ENCODE results near the gene TRABD2B. TPM values are rescaled to one million over a fixed set of nuclear protein-coding genes. Genes with fewer than 3 reads are reported as not detected.

Gene TRABD2B
- total RNA-seq, 5 donors from 2014 or later (not counting 1 experiment from before 2014, with no cell fraction given), result not detected

- Mint-ChIP-seq H3K9me3 (no peaks in the 10 kb centered on the region), H3K4me3 (no peak overlapping the region), H3K4me1 (no peaks in the 10 kb centered on the region), H3K27ac (no peak overlapping the region), H3K27me3 (peaks cover 10 to 19% of the 10 kb centered on the region in 2 donors), H3K36me3 (no peaks in the 10 kb centered on the region)
- ChIA-PET POLR2A (no interaction called here), CTCF (no interaction called here)
- no peaks in the 10 kb centered on the region for H3K4me1 ChIP-seq (ENCODE audit: control insufficient read depth in 1 of 2, extremely low read depth in 1 of 2, insufficient read depth in 2 of 2, low read length in 2 of 2)
- no peaks in the 10 kb centered on the region for H3K36me3 ChIP-seq (ENCODE audit: control insufficient read depth in 2 of 2, extremely low read depth in 1 of 2, insufficient read depth in 1 of 2, low read length in 1 of 2)
- no peak overlapping the region for H3K27ac ChIP-seq (ENCODE audit: low read length)
- 39% methylated on average over 4 of the region's 5 CpGs for WGBS (ENCODE audit: insufficient coverage)
- no peaks in the 10 kb centered on the region for H3K9me3 ChIP-seq
- H3K4me3 ChIP-seq (ENCODE audit: control insufficient read depth in 1 of 2, extremely low read depth in 1 of 2, low read length in 1 of 2), result no peak overlapping the region
- ATAC-seq (replicated peaks in 1 of 4), result no peak
- DNase-seq, result no peak
- peaks cover 0 to 8% of the 10 kb centered on the region in 2 experiments for H3K27me3 ChIP-seq (replicated peaks in 1 of 2; ENCODE audit: control insufficient read depth in 2 of 2, extremely low read depth in 1 of 2, insufficient read depth in 2 of 2, low read length in 1 of 2)
These were observed 65.8 kb downstream of the TRABD2B start for GRCh38 chr1:47931395-47931794.

GRCh38 chr1:47930210-47930840, 66.9 kb downstream of the TRABD2B start:
- peaks cover 11 to 26% of the 10 kb centered on the region in 2 donors for H3K27me3 Mint-ChIP-seq
- H3K4me3 Mint-ChIP-seq, result no peak overlapping the region
- H3K9me3 Mint-ChIP-seq, result no peaks in the 10 kb centered on the region
- Histone ChIP-seq H3K4me1 (ENCODE audit: control insufficient read depth in 1 of 2, extremely low read depth in 1 of 2, insufficient read depth in 2 of 2, low read length in 2 of 2) (no peaks in the 10 kb centered on the region), H3K27ac (ENCODE audit: low read length) (no peak overlapping the region), H3K4me3 (ENCODE audit: control insufficient read depth in 1 of 2, extremely low read depth in 1 of 2, low read length in 1 of 2) (no peak overlapping the region), H3K27me3 (replicated peaks in 1 of 2; ENCODE audit: control insufficient read depth in 2 of 2, extremely low read depth in 1 of 2, insufficient read depth in 2 of 2, low read length in 1 of 2) (peaks cover 0 to 8% of the 10 kb centered on the region in 2 experiments), H3K9me3 (no peaks in the 10 kb centered on the region), H3K36me3 (ENCODE audit: control insufficient read depth in 2 of 2, extremely low read depth in 1 of 2, insufficient read depth in 1 of 2, low read length in 1 of 2) (no peaks in the 10 kb centered on the region)
- no peaks in the 10 kb centered on the region for H3K4me1 Mint-ChIP-seq
- ChIA-PET CTCF (no interaction called here), POLR2A (no interaction called here)
- ATAC-seq (replicated peaks in 1 of 4) (no peak), DNase-seq (no peak)
- H3K27ac Mint-ChIP-seq, result no peak overlapping the region
- WGBS (ENCODE audit: insufficient coverage), result 85% methylated on average over 2 of the region's 7 CpGs
- H3K36me3 Mint-ChIP-seq, result no peaks in the 10 kb centered on the region

GRCh38 chr1:47927165-47927564, 70.0 kb downstream of the TRABD2B start:
- H3K27ac ChIP-seq (ENCODE audit: low read length), result no peak overlapping the region
- POLR2A ChIA-PET, result no interaction called here
- DNase-seq (no peak), ATAC-seq (replicated peaks in 1 of 4) (no peak)
- H3K27me3 Mint-ChIP-seq, result peaks cover 25 to 27% of the 10 kb centered on the region in 2 donors
- H3K9me3 Mint-ChIP-seq, result no peaks in the 10 kb centered on the region
- no peak overlapping the region for H3K4me3 ChIP-seq (ENCODE audit: control insufficient read depth in 1 of 2, extremely low read depth in 1 of 2, low read length in 1 of 2)
- no peak overlapping the region for H3K4me3 Mint-ChIP-seq
- no peaks in the 10 kb centered on the region for H3K9me3 ChIP-seq
- no peaks in the 10 kb centered on the region for H3K4me1 ChIP-seq (ENCODE audit: control insufficient read depth in 1 of 2, extremely low read depth in 1 of 2, insufficient read depth in 2 of 2, low read length in 2 of 2)
- H3K36me3 Mint-ChIP-seq, result no peaks in the 10 kb centered on the region
- H3K27ac Mint-ChIP-seq, result no peak overlapping the region
- no peaks in the 10 kb centered on the region for H3K4me1 Mint-ChIP-seq
- H3K27me3 ChIP-seq (replicated peaks in 1 of 2; ENCODE audit: control insufficient read depth in 2 of 2, extremely low read depth in 1 of 2, insufficient read depth in 2 of 2, low read length in 1 of 2), result peaks cover 3 to 13% of the 10 kb centered on the region in 2 experiments
- WGBS (ENCODE audit: insufficient coverage), result 67% methylated on average over 6 of the region's 6 CpGs
- CTCF ChIA-PET, result no interaction called here
- no peaks in the 10 kb centered on the region for H3K36me3 ChIP-seq (ENCODE audit: control insufficient read depth in 2 of 2, extremely low read depth in 1 of 2, insufficient read depth in 1 of 2, low read length in 1 of 2)

GRCh38 chr1:47926461-47926999, 70.7 kb downstream of the TRABD2B start:
- WGBS (ENCODE audit: insufficient coverage), result no CpG with 5 or more reads among the region's 2 CpGs
- ChIA-PET POLR2A (no interaction called here), CTCF (no interaction called here)
- Histone ChIP-seq H3K4me1 (ENCODE audit: control insufficient read depth in 1 of 2, extremely low read depth in 1 of 2, insufficient read depth in 2 of 2, low read length in 2 of 2) (no peaks in the 10 kb centered on the region), H3K4me3 (ENCODE audit: control insufficient read depth in 1 of 2, extremely low read depth in 1 of 2, low read length in 1 of 2) (no peak overlapping the region), H3K9me3 (no peaks in the 10 kb centered on the region), H3K27me3 (replicated peaks in 1 of 2; ENCODE audit: control insufficient read depth in 2 of 2, extremely low read depth in 1 of 2, insufficient read depth in 2 of 2, low read length in 1 of 2) (peaks cover 3 to 13% of the 10 kb centered on the region in 2 experiments), H3K36me3 (ENCODE audit: control insufficient read depth in 2 of 2, extremely low read depth in 1 of 2, insufficient read depth in 1 of 2, low read length in 1 of 2) (no peaks in the 10 kb centered on the region), H3K27ac (ENCODE audit: low read length) (no peak overlapping the region)
- no peak for ATAC-seq (replicated peaks in 1 of 4)
- Mint-ChIP-seq H3K27me3 (peaks cover 24% of the 10 kb centered on the region in 2 donors), H3K9me3 (no peaks in the 10 kb centered on the region), H3K27ac (no peak overlapping the region), H3K4me1 (no peaks in the 10 kb centered on the region), H3K36me3 (no peaks in the 10 kb centered on the region), H3K4me3 (no peak overlapping the region)
- no peak for DNase-seq

- H3K27ac ChIP-seq (ENCODE audit: low read length), result no peak overlapping the region
- H3K4me1 ChIP-seq (ENCODE audit: control insufficient read depth in 1 of 2, extremely low read depth in 1 of 2, insufficient read depth in 2 of 2, low read length in 2 of 2), result no peaks in the 10 kb centered on the region
- POLR2A ChIA-PET, result no interaction called here
- H3K27me3 ChIP-seq (replicated peaks in 1 of 2; ENCODE audit: control insufficient read depth in 2 of 2, extremely low read depth in 1 of 2, insufficient read depth in 2 of 2, low read length in 1 of 2), result peaks cover 3 to 13% of the 10 kb centered on the region in 2 experiments
- no peaks in the 10 kb centered on the region for H3K36me3 ChIP-seq (ENCODE audit: control insufficient read depth in 2 of 2, extremely low read depth in 1 of 2, insufficient read depth in 1 of 2, low read length in 1 of 2)
- DNase-seq, result no peak
- no peaks in the 10 kb centered on the region for H3K36me3 Mint-ChIP-seq
- H3K4me3 Mint-ChIP-seq, result no peak overlapping the region
- H3K9me3 Mint-ChIP-seq, result no peaks in the 10 kb centered on the region
- H3K4me3 ChIP-seq (ENCODE audit: control insufficient read depth in 1 of 2, extremely low read depth in 1 of 2, low read length in 1 of 2), result no peak overlapping the region
- no peaks in the 10 kb centered on the region for H3K4me1 Mint-ChIP-seq
- H3K27ac Mint-ChIP-seq, result no peak overlapping the region
- CTCF ChIA-PET, result no interaction called here
- 100% methylated on average over 1 of the region's 7 CpGs for WGBS (ENCODE audit: insufficient coverage)
- ATAC-seq (replicated peaks in 1 of 4), result no peak
- peaks cover 20 to 21% of the 10 kb centered on the region in 2 donors for H3K27me3 Mint-ChIP-seq
- no peaks in the 10 kb centered on the region for H3K9me3 ChIP-seq
These were observed 72.7 kb downstream of the TRABD2B start for GRCh38 chr1:47924270-47925048.

GRCh38 chr1:47921935-47922415, 75.2 kb downstream of the TRABD2B start:
- Mint-ChIP-seq H3K27me3 (peaks cover 17 to 25% of the 10 kb centered on the region in 2 donors), H3K4me3 (no peak overlapping the region), H3K36me3 (no peaks in the 10 kb centered on the region), H3K27ac (no peak overlapping the region), H3K4me1 (no peaks in the 10 kb centered on the region), H3K9me3 (no peaks in the 10 kb centered on the region)
- Histone ChIP-seq H3K36me3 (ENCODE audit: control insufficient read depth in 2 of 2, extremely low read depth in 1 of 2, insufficient read depth in 1 of 2, low read length in 1 of 2) (no peaks in the 10 kb centered on the region), H3K27me3 (replicated peaks in 1 of 2; ENCODE audit: control insufficient read depth in 2 of 2, extremely low read depth in 1 of 2, insufficient read depth in 2 of 2, low read length in 1 of 2) (peaks cover 3 to 19% of the 10 kb centered on the region in 2 experiments), H3K4me1 (ENCODE audit: control insufficient read depth in 1 of 2, extremely low read depth in 1 of 2, insufficient read depth in 2 of 2, low read length in 2 of 2) (no peaks in the 10 kb centered on the region), H3K4me3 (ENCODE audit: control insufficient read depth in 1 of 2, extremely low read depth in 1 of 2, low read length in 1 of 2) (no peak overlapping the region), H3K27ac (ENCODE audit: low read length) (no peak overlapping the region), H3K9me3 (no peaks in the 10 kb centered on the region)
- no peak for DNase-seq
- CTCF ChIA-PET, result no interaction called here
- POLR2A ChIA-PET, result no interaction called here
- 63% methylated on average over 2 of the region's 4 CpGs for WGBS (ENCODE audit: insufficient coverage)
- no peak for ATAC-seq (replicated peaks in 1 of 4)
